Neuronal stem cell (in vitro differentiated cells): Measurements from ENCODE around the gene ATP11A.

Experiments
- DNase-seq: peaks from one replicate; pipeline ENCODE4 v3.0.0-alpha.2; 2013; ENCODE audit warnings: low spot score
- H2AFZ ChIP-seq: one replicate; pipeline ENCODE4 v1.6.1; 2013; ENCODE audit warnings: mild to moderate bottlenecking, low read length, inconsistent platforms
- H2AK5ac ChIP-seq: 2 replicates; pipeline ENCODE4 v1.6.1; 2013; ENCODE audit warnings: low read depth, mild to moderate bottlenecking, inconsistent platforms, low read length, moderate library complexity, mixed read lengths
- H2BK120ac ChIP-seq: 2 replicates; pipeline ENCODE4 v1.6.1; 2013; ENCODE audit warnings: low read depth, mild to moderate bottlenecking, inconsistent platforms, low read length, moderate library complexity, mixed read lengths
- H2BK12ac ChIP-seq: one replicate; pipeline ENCODE4 v1.6.1; 2013; ENCODE audit warnings: low read length, inconsistent platforms
- H2BK15ac ChIP-seq: 2 replicates; pipeline ENCODE4 v1.6.1; 2013; ENCODE audit warnings: mild to moderate bottlenecking, low read length, inconsistent platforms, mixed read lengths
- H2BK5ac ChIP-seq: one replicate; pipeline ENCODE4 v1.6.1; 2013; ENCODE audit warnings: inconsistent platforms, mild to moderate bottlenecking, low read length, moderate library complexity
- H3K14ac ChIP-seq: one replicate; pipeline ENCODE4 v1.6.1; 2013; ENCODE audit warnings: low read length, inconsistent platforms
- H3K18ac ChIP-seq: 2 replicates; pipeline ENCODE4 v1.6.1; 2013; ENCODE audit warnings: low read length, inconsistent platforms
- H3K23ac ChIP-seq: 2 replicates; pipeline ENCODE4 v1.6.1; 2013; ENCODE audit warnings: low read depth, mild to moderate bottlenecking, mixed read lengths, low read length, inconsistent platforms; ENCODE audit not compliant: poor library complexity
- H3K27ac ChIP-seq: replicated peaks from 3 replicates; pipeline ENCODE4 v1.5.1; 2013; ENCODE audit warnings: low read length, inconsistent platforms
- H3K27me3 ChIP-seq, 3 experiments: 2 replicates each; pipeline ENCODE4 v1.6.1; 2013; ENCODE audit warnings: low read length in 3 of 3, mild to moderate bottlenecking in 2 of 3, inconsistent platforms in 1 of 3, low read depth in 1 of 3, mixed read lengths in 1 of 3, moderate library complexity in 1 of 3; ENCODE audit not compliant: control insufficient read depth in 3 of 3, insufficient read depth in 3 of 3
- H3K36me3 ChIP-seq, 2 donors: replicated peaks in 1 of 2; 2 replicates each; pipeline ENCODE4 v1.6.1; 2013; ENCODE audit warnings: low read length in 2 of 2; ENCODE audit not compliant: control insufficient read depth in 2 of 2, insufficient read depth in 2 of 2
- H3K4ac ChIP-seq: 2 replicates; pipeline ENCODE4 v1.6.1; 2013; ENCODE audit warnings: inconsistent platforms, mild to moderate bottlenecking, low read length, moderate library complexity
- H3K4me1 ChIP-seq, 2 donors: 1 replicate in 1 of 2; 2 replicates in 1 of 2; pipeline ENCODE4 v1.6.1; 2013; ENCODE audit warnings: low read length in 2 of 2, low read depth in 1 of 2; ENCODE audit not compliant: control insufficient read depth in 2 of 2, insufficient read depth in 1 of 2
- H3K4me2 ChIP-seq: one replicate; pipeline ENCODE4 v1.6.1; 2013; ENCODE audit warnings: mild to moderate bottlenecking, low read length, inconsistent platforms; ENCODE audit not compliant: insufficient read depth, poor library complexity, severe bottlenecking
- H3K4me3 ChIP-seq, 2 donors: 2 replicates each; pipeline ENCODE4 v1.5.1; 2013; ENCODE audit warnings: low read length in 2 of 2, mild to moderate bottlenecking in 2 of 2, inconsistent platforms in 1 of 2, moderate library complexity in 1 of 2
- H3K79me1 ChIP-seq: one replicate; pipeline ENCODE4 v1.6.1; 2013; ENCODE audit warnings: low read depth, mild to moderate bottlenecking, inconsistent platforms, low read length, moderate library complexity
- H3K9ac ChIP-seq: one replicate; pipeline ENCODE4 v1.6.1; 2013; ENCODE audit warnings: mild to moderate bottlenecking, low read depth, low read length, inconsistent platforms; ENCODE audit not compliant: poor library complexity
- H3K9me3 ChIP-seq, 2 donors: replicated peaks in 1 of 2; 2 replicates each; pipeline versions ENCODE3 to v1.6.1; 2013; ENCODE audit warnings: low read length in 2 of 2, mild to moderate bottlenecking in 2 of 2, inconsistent platforms in 1 of 2, low read depth in 1 of 2, mixed read lengths in 1 of 2, moderate library complexity in 1 of 2; ENCODE audit not compliant: control insufficient read depth in 2 of 2, insufficient read depth in 1 of 2
- H4K8ac ChIP-seq: one replicate; pipeline ENCODE4 v1.6.1; 2013; ENCODE audit warnings: low read depth, mild to moderate bottlenecking, inconsistent platforms, low read length, moderate library complexity
- H4K91ac ChIP-seq: one replicate; pipeline ENCODE4 v1.6.1; 2013; ENCODE audit warnings: low read length, low read depth, mild to moderate bottlenecking, inconsistent platforms; ENCODE audit not compliant: poor library complexity
- WGBS, 2 donors: extraction: QIAGEN DNeasy Blood & Tissue Kit; methylation state at CpG; one replicate each; pipeline ENCODE4 v1.1.7; 2013; ENCODE audit warnings: missing lambda C conversion rate in 2 of 2, mixed read lengths in 1 of 2; ENCODE audit not compliant: insufficient read length in 2 of 2, insufficient replicate concordance in 1 of 2; ENCODE audit errors: extremely low coverage in 2 of 2; 5-methylcytosine and 5-hydroxymethylcytosine counted together

Gene ATP11A

DNA sequence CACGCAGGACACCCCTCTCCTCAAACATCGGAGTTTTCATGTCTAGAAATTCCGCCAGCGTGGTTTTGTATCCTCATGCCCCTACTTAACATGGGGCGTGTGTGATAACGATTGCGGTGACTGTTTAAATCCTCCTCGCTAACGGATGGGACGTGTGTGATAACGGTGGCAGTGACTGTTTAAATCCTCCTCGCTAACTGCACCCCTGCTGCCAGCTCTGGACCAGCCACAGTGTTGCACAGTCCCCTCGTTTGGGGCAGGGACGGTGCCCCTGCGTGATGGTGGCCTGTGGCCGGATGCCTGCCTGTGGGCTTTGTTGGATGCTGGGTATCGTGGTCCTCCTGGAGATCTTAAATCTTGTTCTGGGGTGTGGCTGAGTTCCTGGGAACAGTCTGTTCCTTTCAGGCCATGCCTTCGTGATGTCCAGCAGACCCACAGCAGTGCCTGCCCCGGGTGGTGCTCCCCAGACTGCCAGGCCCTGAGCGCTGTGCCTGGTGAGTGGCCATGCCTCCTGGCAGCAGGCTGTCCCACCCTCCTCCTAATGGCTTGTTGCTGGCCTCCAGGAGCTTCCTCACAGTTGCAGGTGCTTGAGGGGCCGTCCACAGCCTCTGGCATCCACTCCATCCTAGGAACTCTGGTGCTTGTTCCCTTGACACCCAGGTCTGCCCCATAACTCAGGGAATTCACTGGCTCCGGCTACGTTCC, 156.7 kb downstream of the ATP11A start:
- no peak overlapping the region for H2BK12ac ChIP-seq
- H3K9me3 ChIP-seq: peaks cover 2 to 4% of the 10 kb centered on the region in 2 donors

DNA sequence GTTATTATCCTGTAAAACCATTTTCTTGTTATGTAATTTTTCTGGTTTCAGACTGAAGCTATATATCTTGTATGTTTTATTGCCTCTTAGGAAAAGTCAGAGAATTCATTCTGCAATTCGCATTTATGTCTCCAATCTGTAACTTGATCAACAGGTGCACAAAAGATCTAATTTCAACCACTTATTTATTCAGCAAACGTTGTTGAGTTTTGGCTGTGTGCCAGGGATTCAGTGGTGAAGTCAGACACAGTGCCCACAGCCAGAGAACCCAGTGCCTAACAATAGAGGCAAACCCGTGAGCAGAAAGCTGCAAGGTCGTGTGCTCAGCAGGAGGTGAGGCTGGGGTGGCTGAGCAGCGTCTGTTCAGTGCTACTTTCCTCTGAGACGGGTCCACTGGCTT, 159.7 kb downstream of the ATP11A start:
- H4K8ac ChIP-seq: no peak overlapping the region
- H3K27ac ChIP-seq: no peak overlapping the region
- peaks cover 11 to 34% of the 10 kb centered on the region in 2 donors for H3K36me3 ChIP-seq
- H3K27me3 ChIP-seq: no peaks in the 10 kb centered on the region
- H2BK15ac ChIP-seq: no peak overlapping the region
- H3K79me1 ChIP-seq: no peaks in the 10 kb centered on the region
- no CpG with 5 or more reads among the region's 6 CpGs for WGBS, 2 donors
- no peak overlapping the region for H3K4me3 ChIP-seq
- no peak overlapping the region for H3K18ac ChIP-seq
- no peak for DNase-seq
- no peak overlapping the region for H3K14ac ChIP-seq
- H2BK5ac ChIP-seq: no peak overlapping the region
- no peak overlapping the region for H3K4ac ChIP-seq
- no peak overlapping the region for H2AK5ac ChIP-seq
- no peaks in the 10 kb centered on the region for H3K4me1 ChIP-seq
- H3K23ac ChIP-seq: no peak overlapping the region
- no peak overlapping the region for H3K9ac ChIP-seq
- H3K9me3 ChIP-seq: peaks cover 2% of the 10 kb centered on the region in 2 donors
- no peak overlapping the region for H3K4me2 ChIP-seq
- no peak overlapping the region for H4K91ac ChIP-seq
- no peak overlapping the region for H2BK12ac ChIP-seq
- H2AFZ ChIP-seq: no peak overlapping the region
- no peak overlapping the region for H2BK120ac ChIP-seq

More for the DNA sequence above, 156.7 kb downstream of the ATP11A start:
- H3K4ac ChIP-seq: no peak overlapping the region
- H3K36me3 ChIP-seq: peaks cover 23 to 40% of the 10 kb centered on the region in 2 donors
- no CpG with 5 or more reads among the region's 23 CpGs for WGBS, 2 donors
- peak overlapping the region; percentile 69 for H3K23ac ChIP-seq
- no peak overlapping the region for H2AFZ ChIP-seq
- peaks cover 4 to 6% of the 10 kb centered on the region in 2 donors for H3K4me1 ChIP-seq
- H3K14ac ChIP-seq: no peak overlapping the region
- no peak overlapping the region for H2BK15ac ChIP-seq
- DNase-seq: no peak
- no peak overlapping the region for H4K91ac ChIP-seq
- peaks cover 2% of the 10 kb centered on the region for H3K79me1 ChIP-seq
- no peak overlapping the region for H3K27ac ChIP-seq
- H2AK5ac ChIP-seq: no peak overlapping the region
- no peak overlapping the region for H3K18ac ChIP-seq
- no peak overlapping the region for H3K4me2 ChIP-seq
- no peak overlapping the region for H4K8ac ChIP-seq
- peak overlapping the region; percentile 72 for H3K9ac ChIP-seq
- H3K4me3 ChIP-seq: no peak overlapping the region
- no peak overlapping the region for H2BK120ac ChIP-seq
- no peaks in the 10 kb centered on the region for H3K27me3 ChIP-seq
- H2BK5ac ChIP-seq: peak overlapping the region; percentile 59

DNA sequence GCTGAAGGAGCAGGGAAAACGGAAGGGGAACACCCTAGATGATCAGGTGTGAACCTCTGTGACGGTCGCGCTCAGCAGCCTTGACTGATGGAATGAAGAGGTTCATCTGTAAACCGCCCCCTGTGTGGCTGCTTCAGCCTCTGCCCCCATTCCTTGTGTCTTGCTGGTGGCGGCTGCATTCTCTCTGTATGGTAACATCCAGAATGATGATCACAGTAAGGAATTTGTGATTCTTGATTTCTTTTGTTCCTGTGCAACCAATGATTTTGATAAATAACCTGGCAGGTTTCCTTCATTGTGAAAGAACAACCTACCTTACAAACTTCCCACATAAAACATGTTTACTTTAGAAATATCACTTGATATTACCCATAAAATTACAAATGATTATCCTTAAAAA, 160.4 kb downstream of the ATP11A start:
- Histone ChIP-seq H2BK5ac (no peak overlapping the region), H2AFZ (no peak overlapping the region), H2BK15ac (no peak overlapping the region), H3K27me3 (no peaks in the 10 kb centered on the region), H3K9ac (no peak overlapping the region), H2BK12ac (no peak overlapping the region), H3K27ac (no peak overlapping the region), H3K4me2 (no peak overlapping the region), H4K91ac (no peak overlapping the region), H2AK5ac (no peak overlapping the region), H3K36me3 (peaks cover 16 to 32% of the 10 kb centered on the region in 2 donors), H3K4me1 (no peaks in the 10 kb centered on the region), H4K8ac (no peak overlapping the region), H3K79me1 (no peaks in the 10 kb centered on the region), H2BK120ac (no peak overlapping the region), H3K14ac (no peak overlapping the region), H3K23ac (no peak overlapping the region), H3K4me3 (no peak overlapping the region), H3K18ac (no peak overlapping the region), H3K4ac (no peak overlapping the region), H3K9me3 (peaks cover 2% of the 10 kb centered on the region in 2 donors)
- no peak for DNase-seq
- no CpG with 5 or more reads among the region's 6 CpGs for WGBS, 2 donors

DNA sequence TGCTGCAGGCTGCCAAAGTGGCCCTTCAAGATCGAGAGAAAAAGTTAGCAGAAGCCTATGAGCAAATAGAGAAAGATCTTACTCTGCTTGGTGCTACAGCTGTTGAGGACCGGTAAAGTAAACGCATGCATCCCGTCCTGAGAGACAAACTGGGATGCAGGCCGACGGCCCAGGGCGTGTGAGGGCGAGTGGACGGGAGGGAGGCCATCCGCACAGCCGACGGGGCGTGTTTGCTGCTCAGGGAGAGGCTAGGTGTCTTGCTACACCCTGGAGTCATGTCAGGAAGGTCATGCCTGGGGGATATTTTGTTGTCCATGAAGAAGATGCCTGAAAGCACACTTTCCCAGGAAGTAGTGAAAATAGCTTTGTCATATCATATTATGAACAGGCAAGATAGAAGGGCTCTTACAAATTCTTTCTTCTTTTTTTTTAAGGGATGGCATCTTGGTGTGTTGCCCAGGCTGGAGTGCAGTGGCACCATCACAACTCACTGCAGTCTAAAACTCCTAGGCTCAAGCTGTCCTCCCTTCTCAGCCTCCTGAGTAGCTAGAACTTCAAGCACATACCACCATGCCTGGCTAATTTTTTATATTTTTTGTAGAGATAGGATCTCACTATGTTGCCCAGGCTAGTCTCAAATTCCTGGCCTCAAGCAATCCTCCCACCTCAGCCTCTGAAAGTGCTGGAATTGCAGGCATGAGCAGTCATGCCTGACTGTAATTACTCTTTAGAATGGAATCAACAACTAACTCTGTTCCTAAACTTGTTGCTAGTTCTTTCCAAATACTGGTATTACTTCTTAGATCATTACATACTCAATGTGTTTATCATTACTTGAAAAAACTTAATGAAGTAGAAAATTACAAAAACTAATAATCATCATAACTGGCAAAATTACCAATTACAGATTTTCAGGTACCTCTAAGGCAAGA, 161.5 kb downstream of the ATP11A start:
- Histone ChIP-seq H2BK12ac (no peak overlapping the region), H3K27me3 (no peaks in the 10 kb centered on the region), H3K4me3 (no peak overlapping the region), H3K9ac (no peak overlapping the region), H3K4ac (no peak overlapping the region), H3K27ac (no peak overlapping the region), H2BK15ac (no peak overlapping the region), H2AK5ac (no peak overlapping the region), H3K4me2 (no peak overlapping the region), H3K36me3 (peaks cover 27 to 33% of the 10 kb centered on the region in 2 donors), H2AFZ (no peak overlapping the region), H3K14ac (no peak overlapping the region), H3K18ac (no peak overlapping the region), H3K9me3 (peaks cover 2% of the 10 kb centered on the region in 2 donors), H3K23ac (no peak overlapping the region), H3K4me1 (no peaks in the 10 kb centered on the region), H2BK5ac (peak overlapping the region; percentile 35), H2BK120ac (no peak overlapping the region), H4K8ac (no peak overlapping the region), H4K91ac (no peak overlapping the region), H3K79me1 (no peaks in the 10 kb centered on the region)
- no peak for DNase-seq
- no CpG with 5 or more reads among the region's 13 CpGs for WGBS, 2 donors
